HG03135 (cell line): ENCODE data around the gene STYXL1.
A peak's percentile ranks its signal among the peaks of the same experiment; 100 is the strongest.
"Not testable (repeated sequence)": the region's sequence is repeated elsewhere in the genome, so short reads cannot be mapped to it uniquely, and the experiment has no call there.

ENCODE experiments used
- ATAC-seq: cut with Tn5 transposase; IDR thresholded peaks from one replicate; pipeline ENCODE4 v1.9.1; 2021; ENCODE audit warnings: mild to moderate bottlenecking, moderate library complexity; ENCODE audit not compliant: unreplicated experiment

The STYXL1 gene

GRCh38 chr7:76066716-76067503, 19.1 kb upstream of the STYXL1 start:
- no peak for ATAC-seq

GRCh38 chr7:76065016-76065612, 17.3 kb upstream of the STYXL1 start:
- ATAC-seq, result no peak

- no peak for ATAC-seq
Observed at GRCh38 chr7:76064208-76064970, 16.6 kb upstream of the STYXL1 start.

- no peak for ATAC-seq
Observed at GRCh38 chr7:76063525-76063924, 15.7 kb upstream of the STYXL1 start.

GRCh38 chr7:76063114-76063513, 15.3 kb upstream of the STYXL1 start:
- no peak for ATAC-seq

- no peak for ATAC-seq
Observed at GRCh38 chr7:76062254-76062653, 14.5 kb upstream of the STYXL1 start.

- ATAC-seq, result no peak
Observed at GRCh38 chr7:76060842-76061241, 13.0 kb upstream of the STYXL1 start.

GRCh38 chr7:76058745-76059144, 10.9 kb upstream of the STYXL1 start:
- not testable (repeated sequence) for ATAC-seq

- no peak for ATAC-seq
Observed at GRCh38 chr7:76057813-76058145, 10.0 kb upstream of the STYXL1 start.

- no peak for ATAC-seq
Observed at GRCh38 chr7:76057103-76057812, 9.5 kb upstream of the STYXL1 start.

GRCh38 chr7:76056241-76056640, 8.4 kb upstream of the STYXL1 start:
- ATAC-seq, result no peak

GRCh38 chr7:76054123-76055120, 6.6 kb upstream of the STYXL1 start:
- ATAC-seq, result no peak

GRCh38 chr7:76053461-76053860, 5.7 kb upstream of the STYXL1 start:
- no peak for ATAC-seq

- not testable (repeated sequence) for ATAC-seq
Observed at GRCh38 chr7:76052681-76053080, 4.9 kb upstream of the STYXL1 start.

GRCh38 chr7:76051840-76052239, 4.0 kb upstream of the STYXL1 start:
- no peak for ATAC-seq

GRCh38 chr7:76050545-76050944, 2.7 kb upstream of the STYXL1 start:
- no peak for ATAC-seq

GRCh38 chr7:76049295-76049694, 1.5 kb upstream of the STYXL1 start:
- no peak for ATAC-seq

- ATAC-seq, result peak; percentile 6
Observed at GRCh38 chr7:76048668-76048988, 828 bp upstream of the STYXL1 start.

GRCh38 chr7:76047305-76047810, 442 bp downstream of the STYXL1 start:
- ATAC-seq, result peak; percentile 8

- ATAC-seq, result no peak
Observed at GRCh38 chr7:76044375-76044865, 3.4 kb downstream of the STYXL1 start.
